GM19025 (cell line): Measurements from ENCODE around the gene TULP3.

Source experiments
- ATAC-seq: cut with Tn5 transposase; IDR thresholded peaks from one replicate; pipeline ENCODE4 v1.9.1; 2021; ENCODE audit warnings: mild to moderate bottlenecking, low read depth, moderate library complexity; ENCODE audit not compliant: unreplicated experiment

Gene TULP3

DNA sequence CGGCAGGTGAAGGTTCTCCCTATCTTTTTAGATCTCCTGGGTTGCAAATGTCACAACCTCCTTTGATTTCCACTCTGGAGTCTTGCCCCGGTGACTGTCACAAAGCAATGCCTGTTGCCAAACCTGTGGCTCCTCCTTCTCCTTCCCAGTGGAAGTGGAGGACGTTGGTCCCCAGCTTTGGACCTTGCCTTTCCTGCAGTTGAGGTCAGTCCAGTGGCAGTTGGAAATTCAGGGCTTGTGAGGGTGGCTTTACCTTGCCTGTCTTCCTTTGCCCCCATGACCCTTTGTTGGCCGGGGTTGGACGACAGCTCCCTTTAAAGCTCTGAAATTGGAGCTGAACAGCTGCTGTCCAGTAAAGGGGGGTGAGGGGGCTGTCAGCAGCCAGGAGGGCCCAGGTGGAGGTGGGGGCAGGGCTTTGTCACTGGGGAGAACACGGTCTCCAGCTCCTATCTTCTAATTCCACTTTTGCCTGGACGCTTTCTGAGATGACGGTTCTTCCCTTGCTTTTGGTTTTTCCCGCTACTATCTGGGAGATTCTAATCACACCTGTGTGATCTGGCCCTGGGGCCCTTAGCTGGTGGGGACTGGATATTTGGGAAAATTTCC lies 72.6 kb downstream of the TULP3 start:
- no peak for ATAC-seq

DNA sequence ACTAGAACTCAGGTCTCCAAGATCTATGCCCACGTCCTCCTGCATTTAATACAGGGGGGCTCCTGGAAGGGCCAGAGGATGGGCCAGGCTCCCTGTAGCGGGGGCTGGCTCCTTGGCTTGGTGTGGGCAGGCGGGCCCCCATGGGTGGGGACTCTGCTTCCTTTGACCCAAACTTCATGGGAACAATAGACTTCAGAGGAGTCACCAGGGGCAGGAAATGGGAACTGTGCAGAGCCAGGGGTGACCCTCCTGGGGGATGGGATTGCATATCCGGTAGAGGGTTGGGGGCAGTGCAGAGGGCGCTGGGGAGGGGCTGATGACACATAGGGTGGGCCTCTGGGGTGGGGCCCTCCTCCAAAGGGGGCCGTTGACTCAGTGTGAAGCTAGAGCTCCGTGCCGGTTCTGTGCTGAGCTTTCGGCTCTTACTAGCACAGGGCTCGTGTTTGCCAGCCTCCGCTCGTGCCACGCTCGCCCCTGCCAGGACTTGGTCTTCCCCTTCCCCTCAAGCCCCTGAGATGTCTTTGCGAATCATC lies 73.1 kb downstream of the TULP3 start:
- ATAC-seq = no peak

DNA sequence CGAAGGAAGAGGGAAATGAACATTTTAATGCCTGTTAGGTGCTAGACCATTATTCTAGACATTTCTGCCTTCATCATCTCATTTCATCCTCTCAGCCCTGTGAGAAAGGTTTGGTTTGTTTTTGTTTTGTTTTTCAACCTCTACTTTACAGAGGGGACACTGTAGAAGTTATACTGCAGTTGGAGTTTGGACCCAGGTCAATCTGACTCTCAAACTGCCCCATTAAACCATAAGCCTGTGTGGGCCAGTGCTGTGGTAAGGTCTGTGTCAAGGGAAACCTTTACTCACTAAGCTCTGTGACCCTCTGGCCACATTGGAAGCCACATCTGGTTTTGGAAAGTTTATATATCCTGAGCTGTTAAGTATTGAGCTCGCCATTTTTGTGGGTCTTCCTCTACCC lies 77.0 kb downstream of the TULP3 start:
- no peak for ATAC-seq

DNA sequence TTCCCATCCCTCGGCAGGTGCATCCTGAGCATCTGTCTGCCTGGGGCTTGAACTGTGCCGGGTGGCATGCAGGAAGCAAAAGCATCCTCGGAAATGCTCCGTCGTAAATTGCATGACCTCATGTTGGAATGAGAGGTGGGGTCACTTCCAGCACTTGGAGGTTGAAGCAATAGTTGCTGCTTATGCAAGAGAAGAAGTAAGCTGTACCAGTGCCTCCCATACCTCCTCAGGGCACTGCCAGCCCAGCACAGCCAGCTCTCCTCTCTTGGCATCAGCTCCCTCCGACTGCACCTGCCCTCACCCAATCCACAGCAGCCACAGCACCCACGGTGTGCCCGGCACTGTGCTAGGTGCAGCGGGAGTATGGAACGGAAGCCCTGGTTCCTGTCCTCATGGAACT lies 80.1 kb downstream of the TULP3 start:
- ATAC-seq = no peak

DNA sequence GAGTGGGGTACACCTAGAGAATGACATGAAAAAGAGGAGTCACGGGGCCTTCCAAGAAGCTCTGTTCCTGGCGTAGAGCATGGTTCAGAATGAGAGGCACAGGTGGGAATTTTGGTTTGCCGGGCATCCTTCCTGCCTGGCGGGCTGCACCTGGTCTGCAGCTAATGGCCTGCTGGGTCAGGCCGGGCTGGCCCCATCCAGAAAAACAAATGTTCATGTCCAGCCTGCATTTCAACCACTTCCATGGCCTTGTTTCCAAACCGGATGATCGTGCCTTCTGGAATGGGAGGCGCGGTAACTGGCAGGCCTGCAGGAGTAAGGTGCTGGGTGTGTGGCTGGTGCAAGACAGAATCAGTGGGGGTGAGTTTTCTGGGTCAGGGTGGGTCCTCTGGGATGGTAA lies 82.9 kb downstream of the TULP3 start:
- no peak for ATAC-seq

DNA sequence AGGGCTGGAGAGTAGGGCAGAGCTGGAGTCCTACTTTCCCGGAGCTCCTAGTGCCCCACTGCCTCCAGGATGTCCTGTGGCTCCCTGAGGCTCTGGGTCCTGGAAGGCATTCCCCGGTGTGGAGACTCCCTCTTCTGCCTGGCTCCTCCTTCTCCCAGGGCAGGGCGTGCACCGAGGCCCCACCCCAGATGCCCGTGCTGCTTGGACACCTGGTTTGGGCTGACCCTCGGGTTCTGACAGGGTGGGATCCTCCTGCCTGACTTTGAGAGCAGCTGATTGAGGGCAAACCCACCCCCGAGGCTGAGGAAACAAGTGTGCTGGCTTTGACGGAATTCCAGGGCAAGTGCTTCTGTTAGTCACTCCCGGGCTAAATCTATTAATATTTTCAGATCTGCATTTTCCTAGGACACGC lies 83.9 kb downstream of the TULP3 start:
- ATAC-seq = no peak

DNA sequence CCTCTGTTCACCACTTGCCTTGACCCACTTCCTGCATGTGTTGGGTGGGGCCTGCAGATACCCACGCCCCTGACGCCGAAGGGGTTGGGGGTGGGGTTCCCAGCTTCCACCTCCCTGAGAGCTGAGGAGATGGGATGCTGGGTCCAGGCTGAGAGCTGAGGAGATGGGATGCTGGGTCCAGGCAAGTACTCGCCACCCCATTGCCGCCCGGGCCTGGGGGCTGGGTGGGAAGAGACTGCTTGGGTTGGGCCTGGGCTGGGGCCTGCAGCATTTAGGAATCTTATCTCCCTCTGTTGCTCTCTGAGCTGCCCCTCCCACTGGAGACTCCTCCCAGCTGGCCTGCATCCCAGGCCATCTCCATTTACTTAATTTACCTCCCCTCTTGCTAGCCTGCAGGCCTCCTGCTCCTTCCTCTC lies 85.9 kb downstream of the TULP3 start:
- ATAC-seq = no peak

DNA sequence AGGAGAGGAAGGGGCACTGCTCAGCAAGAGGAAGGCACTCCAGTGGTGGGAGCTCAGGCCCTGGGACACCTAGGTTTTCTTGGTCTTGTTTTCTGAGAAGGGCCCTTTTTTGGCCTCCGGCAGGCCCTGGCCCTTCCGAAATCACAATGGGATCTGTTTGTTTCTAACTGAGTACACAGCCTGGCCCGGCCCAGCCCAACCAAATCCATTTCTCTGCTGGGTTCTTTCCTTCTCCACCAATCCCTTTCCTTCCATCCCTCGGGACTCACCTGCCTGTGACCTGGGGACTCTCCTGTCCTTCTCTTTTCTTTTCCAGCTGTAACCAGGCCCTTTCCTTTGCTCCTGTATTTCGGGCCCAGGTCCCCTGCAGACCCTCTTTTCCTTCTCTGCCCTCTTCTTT lies 87.1 kb downstream of the TULP3 start:
- no peak for ATAC-seq

DNA sequence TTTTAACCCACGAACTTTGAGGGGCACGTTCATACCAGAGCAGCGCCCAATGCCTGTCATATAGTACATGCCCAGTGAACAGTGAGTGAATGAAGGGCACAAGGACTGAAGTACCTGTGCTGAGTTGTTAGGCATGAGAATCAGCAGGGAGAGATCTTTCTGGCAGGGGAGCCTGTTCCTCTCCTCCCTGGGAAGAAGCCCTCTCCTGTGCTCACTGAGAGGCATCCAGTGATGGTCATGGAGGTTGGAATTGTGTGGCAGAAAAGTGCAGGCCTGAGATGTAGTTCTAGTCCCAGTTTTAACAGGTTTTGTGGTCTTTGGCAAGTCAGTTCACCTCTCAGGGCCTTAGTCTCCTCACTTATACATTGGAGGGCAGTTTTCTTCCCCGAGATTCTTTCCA lies 89.1 kb downstream of the TULP3 start:
- ATAC-seq = no peak

DNA sequence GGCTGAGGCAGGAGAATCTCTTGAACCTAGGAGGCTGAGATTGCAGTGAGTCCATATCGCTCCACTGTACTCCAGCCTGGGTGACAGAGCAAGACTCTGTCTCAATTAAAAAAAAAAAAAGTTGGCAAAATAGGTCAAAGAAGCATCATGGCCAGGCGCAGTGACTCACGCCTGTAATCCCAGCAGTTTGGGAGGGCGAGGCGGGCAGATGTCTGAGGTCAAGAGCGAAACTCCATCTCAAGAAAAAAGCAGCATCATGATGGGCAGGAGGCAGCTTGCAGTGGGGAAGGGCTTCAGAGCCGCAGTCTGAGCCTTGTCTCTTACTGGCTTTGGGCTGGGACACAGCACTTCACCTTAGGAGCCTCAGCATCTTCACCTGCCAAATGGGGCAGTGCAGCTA lies 89.9 kb downstream of the TULP3 start:
- ATAC-seq = no peak

DNA sequence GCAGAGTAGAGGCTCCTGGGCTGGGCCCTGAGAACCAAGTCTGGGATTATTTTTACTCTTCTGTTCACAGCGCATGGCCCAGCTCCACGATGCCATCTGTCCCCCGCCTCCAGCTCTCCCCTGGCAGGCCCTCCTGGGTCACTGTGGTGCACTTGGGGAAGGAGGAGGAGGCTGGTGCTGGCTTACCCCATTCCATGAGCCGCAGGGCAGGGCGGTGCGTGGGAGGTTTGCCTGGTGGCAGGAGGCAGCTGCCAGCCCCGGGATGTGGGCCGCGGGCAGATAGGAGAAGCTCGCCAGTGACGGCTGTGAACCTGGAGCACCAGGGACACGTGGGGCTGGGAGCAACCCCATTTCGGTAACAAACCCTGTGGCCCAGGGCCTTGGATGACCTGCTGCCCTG lies 91.7 kb downstream of the TULP3 start:
- ATAC-seq = no peak

DNA sequence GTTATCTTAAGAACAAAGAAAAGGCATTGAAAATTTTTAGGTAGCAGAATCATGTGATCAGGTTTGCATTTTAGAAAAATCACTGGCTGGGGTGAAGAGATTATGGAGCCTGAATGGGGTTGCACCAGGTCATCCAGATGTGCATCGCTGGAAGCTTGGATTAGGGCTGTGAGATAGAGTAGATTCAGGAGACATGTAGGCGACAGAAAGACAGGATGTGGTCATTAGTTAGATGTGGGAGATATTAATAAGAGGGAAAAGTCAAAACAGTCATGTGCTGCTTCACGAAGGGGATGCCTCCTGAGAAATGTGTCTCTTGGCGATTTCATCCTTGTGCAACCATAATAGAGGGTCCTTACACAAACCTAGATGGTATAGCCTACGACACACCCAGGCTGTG lies 93.6 kb downstream of the TULP3 start:
- no peak for ATAC-seq

DNA sequence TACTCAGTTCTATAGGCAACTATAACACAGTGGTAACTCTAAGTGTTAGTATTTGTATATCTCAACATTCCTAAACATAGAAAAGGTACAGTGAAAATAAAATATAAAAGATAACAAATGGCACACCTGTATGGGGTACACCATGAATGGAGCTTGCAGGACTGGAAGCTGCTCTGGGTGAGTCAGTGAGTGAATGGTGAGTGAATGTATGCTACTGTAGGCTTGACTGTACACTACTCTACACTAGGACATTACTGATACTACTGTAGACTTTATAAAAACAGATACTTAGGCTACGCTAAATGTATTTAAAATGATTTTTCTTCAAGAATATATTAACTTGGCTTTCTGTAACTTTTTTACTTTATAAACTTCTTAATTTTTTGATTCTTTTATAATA lies 94.0 kb downstream of the TULP3 start:
- ATAC-seq = no peak

DNA sequence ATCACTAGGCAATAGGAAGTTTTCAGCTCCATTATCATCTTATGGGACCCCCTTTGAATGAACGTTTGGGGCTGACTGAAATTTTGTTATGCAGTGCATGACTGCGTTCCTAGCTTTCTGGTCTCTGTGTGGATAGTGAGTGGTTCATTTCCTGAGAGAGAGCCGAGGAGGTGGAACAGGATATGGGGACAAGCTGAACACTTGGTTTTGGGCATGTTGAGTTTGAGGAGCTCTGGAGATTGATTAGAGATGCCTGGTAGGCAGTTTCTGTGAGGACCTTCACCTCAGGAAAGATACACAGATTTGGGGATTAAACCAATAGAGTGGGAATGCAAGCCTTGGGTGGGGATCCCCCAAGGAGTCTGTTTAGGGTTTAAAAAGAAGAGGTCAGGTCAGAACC lies 96.2 kb downstream of the TULP3 start:
- no peak for ATAC-seq

DNA sequence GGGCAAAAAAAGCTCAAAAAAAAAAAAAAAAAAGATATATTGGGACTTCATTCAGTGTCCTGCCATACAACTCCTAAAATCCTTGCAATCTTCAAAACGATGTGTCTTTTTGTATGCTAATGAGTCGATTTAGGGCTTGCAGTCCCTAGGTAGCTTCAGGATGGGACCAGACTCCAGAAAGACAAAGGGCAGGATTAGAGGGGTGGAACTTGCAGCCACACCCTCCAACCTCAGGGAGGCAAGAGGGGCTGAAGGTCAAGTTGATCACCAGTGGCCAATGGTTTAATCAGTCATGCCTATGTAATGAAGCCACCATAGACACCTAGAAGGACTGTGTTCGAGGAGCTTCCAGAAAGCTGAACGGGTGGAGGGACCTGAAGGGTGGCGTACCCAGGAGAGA lies 97.8 kb downstream of the TULP3 start:
- no peak for ATAC-seq
